Germinal center (tissue), 1 donor: Measurements from ENCODE around the gene MEGF11.

ENCODE experiments used
- DNase-seq: peaks from one replicate; pipeline ENCODE4 v3.0.0; 2012; ENCODE audit warnings: mixed read lengths, low spot score

MEGF11 gene

GRCh38 chr15:65851981-65852380 is 401.6 kb downstream of the MEGF11 start:
- no peak for DNase-seq

GRCh38 chr15:65847989-65848388 is 405.6 kb downstream of the MEGF11 start:
- DNase-seq: no peak

- no peak for DNase-seq
Observed at GRCh38 chr15:65845826-65846519, 407.6 kb downstream of the MEGF11 start.
